PC-9 (cell line): ENCODE results near the gene SDHA.
A peak's percentile ranks its signal among the peaks of the same experiment; 100 is the strongest.
"Not testable (repeated sequence)": the region's sequence is repeated elsewhere in the genome, so short reads cannot be mapped to it uniquely, and the experiment has no call there.

Experiments used
- CTCF ChIP-seq: fragments of 200-600 bp; sonication (generic); conservative IDR thresholded peaks from 2 replicates; pipeline ENCODE4 v1.6.1; 2017; ENCODE audit warnings: mixed run types, antibody characterized with exemption, mild to moderate bottlenecking, moderate library complexity
- EZH2 ChIP-seq: fragments of 200-600 bp; sonication (generic); IDR thresholded peaks from 2 replicates; pipeline ENCODE4 v1.8.0; 2017; ENCODE audit warnings: antibody characterized with exemption, low read depth

- peak; percentile 67 for TF ChIP-seq CTCF
- TF ChIP-seq EZH2, result not testable (repeated sequence)
These were observed at the start of gene SDHA, which contains the start of gene CCDC127 for GRCh38 chr5:217494-218456.
